GM19452 (cell line): ENCODE results near the gene FOXD1.
"Not testable (repeated sequence)": the region's sequence is repeated elsewhere in the genome, so short reads cannot be mapped to it uniquely, and the experiment has no call there.

Experiments used
- ATAC-seq: cut with Tn5 transposase; IDR thresholded peaks from one replicate; pipeline ENCODE4 v1.9.1; 2021; ENCODE audit not compliant: unreplicated experiment

FOXD1 gene

DNA sequence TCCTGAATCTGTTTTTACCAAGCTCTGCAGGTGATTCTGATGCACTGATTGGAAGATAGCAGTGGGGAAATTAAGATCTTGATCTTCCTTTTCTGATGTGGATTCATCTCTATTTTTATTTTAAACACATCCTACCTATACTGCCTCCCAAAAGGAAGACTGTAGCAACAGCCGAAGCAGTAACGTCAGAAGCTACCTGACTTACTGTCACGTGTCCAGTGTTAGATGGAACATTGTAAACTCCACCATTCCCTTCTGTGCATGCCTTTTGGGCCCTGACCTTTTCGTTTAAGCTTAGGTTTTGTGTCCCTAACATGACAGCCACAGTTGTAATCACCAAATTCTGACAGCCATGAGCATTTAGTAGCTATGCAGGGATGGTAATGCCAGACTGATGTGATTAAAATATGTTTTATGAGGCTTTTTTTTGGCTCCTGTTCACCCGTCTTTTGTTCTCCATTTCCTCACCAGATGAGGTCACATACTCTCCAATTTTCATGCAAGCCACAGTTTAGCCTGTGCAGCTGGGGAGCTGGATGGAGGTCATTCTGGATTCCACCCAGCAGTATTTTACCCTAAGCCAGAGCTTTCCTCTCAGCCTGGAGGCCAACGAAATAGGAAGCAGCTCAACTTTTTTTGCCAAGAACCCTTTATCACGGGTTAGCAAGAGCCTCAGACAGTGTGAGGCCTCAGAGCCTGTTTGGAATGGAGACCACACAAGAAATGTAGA is 15.6 kb upstream of the FOXD1 start:
- ATAC-seq = no peak

- no peak for ATAC-seq
Measured at GRCh38 chr5:73460133-73460532, 11.6 kb upstream of the FOXD1 start.

DNA sequence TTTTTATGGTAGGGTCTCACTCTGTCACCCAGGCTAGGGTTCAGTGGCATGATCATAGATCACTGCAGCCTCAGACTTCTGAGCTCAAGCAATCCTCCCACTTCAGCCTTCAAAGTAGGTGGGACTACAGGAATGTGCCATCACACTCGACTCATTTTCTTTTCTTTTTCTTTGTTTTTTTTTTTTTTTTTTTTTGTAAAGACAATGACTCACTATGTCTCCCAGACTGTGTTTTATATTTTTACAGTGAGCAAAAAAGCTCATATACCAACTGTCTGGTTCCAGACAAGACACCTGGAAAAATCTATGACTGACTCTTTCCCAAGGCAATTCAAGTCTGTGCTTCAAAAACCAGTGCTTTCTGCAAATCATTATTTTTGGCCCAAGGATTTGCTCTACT is 10.8 kb upstream of the FOXD1 start:
- no peak for ATAC-seq

GRCh38 chr5:73456462-73456861 is 7.9 kb upstream of the FOXD1 start:
- ATAC-seq = not testable (repeated sequence)

GRCh38 chr5:73454379-73455036 is 5.9 kb upstream of the FOXD1 start:
- ATAC-seq = no peak

- ATAC-seq = no peak
Measured at GRCh38 chr5:73452215-73452614, 3.6 kb upstream of the FOXD1 start.

DNA sequence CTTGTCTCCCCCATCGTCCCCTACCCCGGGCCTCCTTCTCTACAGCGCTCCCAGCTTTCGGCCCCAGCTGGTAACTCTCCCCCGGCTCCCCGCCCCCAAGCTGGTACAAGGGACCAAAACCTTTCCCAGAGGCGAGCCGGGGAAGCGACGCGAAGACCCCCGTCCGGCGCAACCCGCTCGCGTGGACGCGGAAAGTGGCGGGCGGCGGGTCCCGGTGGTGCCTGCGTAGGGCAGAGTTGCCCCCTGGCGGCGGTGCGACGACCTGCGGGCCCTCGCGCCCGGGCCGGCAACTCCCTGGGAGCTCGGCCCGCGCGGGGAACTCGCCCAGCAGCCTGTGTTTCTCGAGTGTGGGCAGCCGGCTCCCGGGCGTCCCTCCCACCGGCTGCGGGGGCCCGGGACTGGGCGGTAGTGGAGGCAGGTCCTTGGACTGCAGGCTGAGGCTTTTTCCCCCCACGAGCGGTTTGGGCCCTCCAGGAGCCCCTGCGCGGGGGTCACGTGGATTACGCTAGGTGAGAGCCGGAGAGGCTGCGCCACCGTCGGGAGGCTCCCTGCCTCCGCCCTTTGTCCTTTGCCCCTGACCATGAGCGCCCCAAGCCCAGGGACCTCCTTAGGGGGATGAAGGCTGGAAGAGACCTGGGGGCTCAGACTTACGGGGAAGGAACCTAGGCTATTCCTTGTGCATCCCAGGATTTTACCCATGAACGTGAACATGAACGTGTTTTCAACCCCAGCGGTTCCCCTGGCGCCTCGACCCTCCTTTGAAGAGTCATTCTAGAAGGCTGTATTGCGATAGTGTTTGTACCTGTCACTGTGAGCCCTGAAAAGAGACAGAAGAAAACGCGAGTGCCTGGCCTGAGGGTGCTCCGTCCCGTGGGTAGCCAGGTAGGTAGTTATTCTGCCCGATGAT is 2.9 kb upstream of the FOXD1 start:
- no peak for ATAC-seq

DNA sequence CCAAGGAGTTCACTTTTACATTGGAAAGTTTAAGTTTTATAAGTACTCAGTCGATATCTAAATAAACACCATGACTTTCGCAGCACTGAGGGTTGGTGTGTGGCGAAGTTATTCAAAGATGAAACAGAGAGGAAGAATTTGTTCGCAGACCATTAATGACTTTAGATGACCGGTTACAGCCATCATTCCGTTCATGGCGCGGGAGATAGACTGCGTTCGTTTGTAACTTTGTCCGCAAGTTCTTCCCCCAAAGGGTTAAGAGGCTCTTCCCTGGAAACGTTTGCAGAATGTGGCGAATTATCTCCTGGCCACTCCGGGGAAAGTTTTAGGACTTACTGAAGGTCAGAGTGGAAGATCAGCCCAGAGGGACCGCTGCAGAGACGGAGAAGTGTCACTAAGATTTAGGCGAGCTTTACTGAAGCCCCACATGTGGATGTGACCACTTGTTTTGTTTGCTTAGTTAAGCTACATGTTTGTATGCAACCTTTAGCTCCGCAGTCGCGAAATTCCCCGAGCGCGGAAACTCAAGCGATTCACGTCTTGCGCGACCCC is 2.2 kb upstream of the FOXD1 start:
- no peak for ATAC-seq

DNA sequence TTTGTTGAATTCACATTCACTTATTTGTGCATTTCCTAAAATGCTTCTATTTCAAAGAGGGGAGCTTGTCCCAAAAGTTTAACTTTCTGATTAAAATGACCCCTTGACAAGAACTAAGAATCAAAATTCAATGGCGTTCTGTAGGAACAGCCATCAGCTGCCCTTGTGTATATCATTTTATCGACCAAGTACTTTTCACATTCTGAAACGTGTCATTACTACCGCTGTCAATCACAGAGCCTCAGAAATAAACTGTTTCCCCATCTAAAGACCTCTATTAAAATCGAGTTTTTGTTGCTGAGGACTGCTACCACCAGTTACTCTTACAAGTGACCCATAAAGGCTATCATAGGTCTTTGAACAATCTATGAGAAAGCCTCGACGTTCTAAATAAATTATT is 1.6 kb upstream of the FOXD1 start:
- ATAC-seq = no peak

GRCh38 chr5:73447530-73448462 is 781 bp downstream of the FOXD1 start:
- no peak for ATAC-seq

GRCh38 chr5:73446631-73447529 is 1.7 kb downstream of the FOXD1 start:
- ATAC-seq = no peak

DNA sequence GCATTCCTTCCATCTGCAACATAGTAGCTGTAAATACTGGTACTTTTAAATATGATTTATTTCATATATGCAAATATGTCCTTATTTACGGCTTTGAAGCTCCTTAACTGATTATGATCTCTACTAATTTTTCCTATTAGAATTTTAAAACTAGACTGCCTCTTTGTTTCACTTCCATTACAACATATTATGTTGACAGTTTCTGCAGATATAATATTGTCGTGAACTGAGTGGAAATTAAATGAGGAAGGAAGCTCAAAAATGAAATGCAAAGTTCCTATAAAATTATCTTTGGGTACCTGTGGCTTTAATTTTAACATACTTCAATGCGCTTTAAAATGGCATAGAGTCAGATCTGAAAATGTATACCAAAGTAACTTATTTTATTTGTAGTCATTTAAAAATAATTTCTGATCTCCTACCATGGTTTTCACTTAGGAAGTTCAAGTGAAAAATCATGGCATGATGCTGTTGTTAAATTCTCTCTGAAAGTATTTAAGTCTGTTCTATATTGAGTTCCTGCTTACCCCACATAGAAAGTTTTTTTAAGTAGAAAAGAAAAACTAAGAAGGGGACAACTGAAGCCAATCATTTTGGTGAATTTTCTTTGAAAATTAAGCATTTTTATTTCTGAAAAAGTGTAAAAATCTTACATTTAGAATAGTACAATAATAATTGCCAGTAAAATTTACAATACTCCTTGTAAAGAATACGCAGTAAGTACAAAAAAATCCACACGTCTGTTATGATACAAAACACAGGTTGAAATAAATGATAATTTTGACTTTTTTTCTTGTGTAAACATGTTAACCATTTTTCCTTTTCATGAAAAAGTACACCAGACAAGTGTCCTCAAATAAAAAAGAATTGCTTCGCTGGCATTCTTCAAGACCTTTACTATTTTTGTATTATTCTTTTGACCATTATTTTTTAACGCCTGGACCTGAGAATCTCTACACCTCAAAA is 2.6 kb downstream of the FOXD1 start:
- ATAC-seq = no peak

DNA sequence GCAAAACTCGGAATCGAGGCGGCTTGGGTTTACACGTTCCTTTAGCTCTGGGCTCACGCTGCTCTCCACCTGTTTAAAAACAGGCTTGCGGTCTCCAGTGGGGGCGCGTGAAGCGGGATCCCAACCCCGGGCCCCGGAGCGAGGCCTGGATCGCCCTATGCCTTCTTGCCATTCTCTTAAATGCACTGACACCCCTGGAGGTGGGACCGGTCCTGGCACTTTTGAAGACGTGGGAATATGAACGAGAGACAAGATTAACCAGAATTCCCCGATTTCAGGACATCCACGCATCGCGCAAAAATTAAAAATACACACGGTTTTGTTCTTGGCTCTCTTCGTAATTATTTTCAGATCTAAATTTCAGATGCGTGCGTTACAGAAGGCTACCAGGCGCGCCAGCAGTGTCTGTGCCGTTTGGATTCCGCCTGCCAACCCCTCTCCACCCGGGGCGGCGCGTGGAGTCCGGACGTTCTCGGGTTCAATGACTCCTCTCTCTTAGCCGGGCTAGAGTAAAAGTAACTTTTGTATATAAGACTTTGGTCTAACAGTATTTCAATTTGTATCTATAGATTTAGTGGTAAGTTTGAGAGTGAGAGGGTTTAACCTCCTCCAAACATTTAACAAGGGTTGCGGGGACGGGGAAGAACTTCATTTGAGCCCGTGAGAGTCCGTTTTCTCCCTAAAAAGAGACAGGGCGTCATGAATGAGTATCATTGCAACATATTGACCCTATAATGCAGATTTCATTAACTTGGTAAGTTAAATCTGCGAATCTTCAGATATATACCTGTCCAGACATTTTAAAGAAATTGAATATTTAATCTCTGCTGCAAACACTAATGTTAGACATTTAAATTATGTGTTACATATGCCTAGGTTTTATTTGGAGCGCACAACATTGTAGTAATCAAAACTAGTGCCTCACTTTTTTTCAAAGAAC is 3.8 kb downstream of the FOXD1 start:
- ATAC-seq = no peak

DNA sequence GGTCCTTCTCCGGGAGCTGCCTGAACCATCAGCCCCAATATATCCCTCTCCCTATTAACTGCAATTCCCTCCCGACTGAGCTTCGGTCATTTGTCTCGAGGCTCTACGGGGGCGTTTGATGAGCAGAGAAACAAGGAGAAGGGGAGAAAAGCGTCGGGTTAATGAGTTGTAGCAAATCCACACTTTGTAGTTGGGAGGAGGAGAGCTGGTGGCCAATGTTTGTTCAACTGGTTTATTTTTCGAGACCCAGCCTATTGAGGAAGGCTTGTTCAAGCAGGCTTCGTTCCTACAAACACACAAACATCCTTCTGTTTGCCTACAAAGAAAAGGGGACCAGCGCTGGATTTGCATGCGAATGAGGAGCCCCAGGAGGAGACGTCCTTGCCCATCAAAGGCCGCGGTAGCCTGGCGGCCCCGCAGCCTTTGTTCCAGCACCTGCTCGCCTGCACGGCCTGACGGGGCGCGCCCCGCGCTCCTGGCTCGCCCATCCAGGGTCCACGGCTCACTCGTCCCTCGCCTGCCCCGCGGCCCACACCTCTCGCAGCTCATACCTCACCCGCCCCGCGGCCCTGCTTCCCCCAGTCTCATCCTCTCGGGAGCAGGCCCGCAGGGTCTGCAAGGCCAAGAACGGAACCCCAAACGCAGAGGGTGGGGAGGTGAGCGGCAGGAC is 4.6 kb downstream of the FOXD1 start:
- no peak for ATAC-seq

- ATAC-seq = no peak
Measured at GRCh38 chr5:73442996-73443627, 5.5 kb downstream of the FOXD1 start.

DNA sequence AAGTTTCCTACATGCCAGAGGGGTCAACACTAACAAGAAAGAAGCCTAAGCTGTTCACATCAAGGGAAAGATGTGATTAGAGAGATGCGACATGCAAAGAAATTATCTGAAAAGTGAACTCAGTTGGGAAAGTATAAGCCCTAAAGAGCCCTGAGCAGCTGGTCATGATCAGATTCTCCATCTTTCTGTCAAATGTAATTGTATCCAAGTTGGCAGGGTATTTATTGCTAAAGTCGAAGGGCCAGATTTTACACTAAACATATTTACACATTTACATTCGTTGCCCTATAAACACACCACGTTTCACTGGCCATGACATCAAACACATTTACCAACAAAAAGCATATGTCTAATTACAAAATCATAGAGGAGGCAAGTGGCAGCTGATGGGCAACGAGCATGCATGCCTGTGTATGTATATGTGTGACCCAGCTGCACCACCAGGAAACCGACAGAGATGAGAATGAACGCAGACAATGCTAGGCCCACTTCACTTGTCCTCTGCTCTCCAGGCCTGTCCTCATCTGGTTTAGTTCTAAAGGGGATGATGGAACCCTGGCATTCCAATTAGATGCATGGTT is 6.3 kb downstream of the FOXD1 start:
- no peak for ATAC-seq
